ENCODE data around the gene TOMM40L.

Gene TOMM40L

GRCh38 chr1:161219078-161219892 is 6.6 kb upstream of the TOMM40L start:
- Histone ChIP-seq H3K27me3 (ENCODE audit: insufficient read depth, low read length) (no peaks in the 10 kb centered on the region), H3K9me3 (ENCODE audit: low read length) (no peaks in the 10 kb centered on the region), H3K27ac (ENCODE audit: low read depth, low read length, poor library complexity, severe bottlenecking) (no peak overlapping the region), H3K9me2 (ENCODE audit: low read depth, low read length) (no peaks in the 10 kb centered on the region), H2AFZ (ENCODE audit: low read length) (no peak overlapping the region), H3K4me2 (ENCODE audit: low read length) (no peak overlapping the region), H3K36me3 (ENCODE audit: insufficient read depth, low read length) (peaks cover 9% of the 10 kb centered on the region), H3F3A (ENCODE audit: insufficient read depth, low read length) (no peaks in the 10 kb centered on the region), H3K4me3 (ENCODE audit: low read depth, low read length, poor library complexity, severe bottlenecking) (no peak overlapping the region), H3K79me2 (ENCODE audit: insufficient read depth, low read length) (no peaks in the 10 kb centered on the region), H4K20me1 (ENCODE audit: insufficient read depth, low read length) (no peaks in the 10 kb centered on the region), H3K9ac (ENCODE audit: low read length) (no peak overlapping the region), H3K4me1 (ENCODE audit: insufficient read depth, low read length, severe bottlenecking) (peaks cover 20% of the 10 kb centered on the region)
- TF ChIP-seq CTCF (IDR thresholded peaks at IDR 0.05; ENCODE audit: low read length) (no peak), EZH2 (IDR thresholded peaks at IDR 0.05; ENCODE audit: borderline replicate concordance, low read length) (no peak)

- Histone ChIP-seq H4K20me1 (ENCODE audit: insufficient read depth, low read length) (no peaks in the 10 kb centered on the region), H3K4me1 (ENCODE audit: insufficient read depth, low read length, severe bottlenecking) (peaks cover 22% of the 10 kb centered on the region), H3K9me2 (ENCODE audit: low read depth, low read length) (no peaks in the 10 kb centered on the region), H3K27ac (ENCODE audit: low read depth, low read length, poor library complexity, severe bottlenecking) (no peak overlapping the region), H3K9ac (ENCODE audit: low read length) (no peak overlapping the region), H3K4me2 (ENCODE audit: low read length) (no peak overlapping the region), H3K36me3 (ENCODE audit: insufficient read depth, low read length) (peaks cover 3% of the 10 kb centered on the region; the same call in 1 of the 2 replicates), H3K9me3 (ENCODE audit: low read length) (no peaks in the 10 kb centered on the region), H3K27me3 (ENCODE audit: insufficient read depth, low read length) (no peaks in the 10 kb centered on the region), H2AFZ (ENCODE audit: low read length) (no peak overlapping the region), H3F3A (ENCODE audit: insufficient read depth, low read length) (no peaks in the 10 kb centered on the region), H3K4me3 (ENCODE audit: low read depth, low read length, poor library complexity, severe bottlenecking) (no peak overlapping the region), H3K79me2 (ENCODE audit: insufficient read depth, low read length) (no peaks in the 10 kb centered on the region)
- TF ChIP-seq CTCF (IDR thresholded peaks at IDR 0.05; ENCODE audit: low read length) (no peak), EZH2 (IDR thresholded peaks at IDR 0.05; ENCODE audit: borderline replicate concordance, low read length) (no peak)
These were observed 5.9 kb upstream of the TOMM40L start for GRCh38 chr1:161220002-161220401.

- Histone ChIP-seq H3K9me2 (ENCODE audit: low read depth, low read length) (no peaks in the 10 kb centered on the region), H2AFZ (ENCODE audit: low read length) (no peak overlapping the region), H3K4me1 (ENCODE audit: insufficient read depth, low read length, severe bottlenecking) (peaks cover 33% of the 10 kb centered on the region), H3K9me3 (ENCODE audit: low read length) (no peaks in the 10 kb centered on the region), H3K27ac (ENCODE audit: low read depth, low read length, poor library complexity, severe bottlenecking) (no peak overlapping the region), H3K4me3 (ENCODE audit: low read depth, low read length, poor library complexity, severe bottlenecking) (no peak overlapping the region), H3K9ac (ENCODE audit: low read length) (no peak overlapping the region), H3K4me2 (ENCODE audit: low read length) (no peak overlapping the region), H4K20me1 (ENCODE audit: insufficient read depth, low read length) (no peaks in the 10 kb centered on the region), H3K27me3 (ENCODE audit: insufficient read depth, low read length) (no peaks in the 10 kb centered on the region), H3F3A (ENCODE audit: insufficient read depth, low read length) (no peaks in the 10 kb centered on the region), H3K79me2 (ENCODE audit: insufficient read depth, low read length) (no peaks in the 10 kb centered on the region), H3K36me3 (ENCODE audit: insufficient read depth, low read length) (no peaks in the 10 kb centered on the region)
- TF ChIP-seq EZH2 (IDR thresholded peaks at IDR 0.05; ENCODE audit: borderline replicate concordance, low read length) (no peak), CTCF (IDR thresholded peaks at IDR 0.05; ENCODE audit: low read length) (no peak)
These were observed 3.5 kb upstream of the TOMM40L start for GRCh38 chr1:161222175-161223019.
